ENCODE results near the gene RAB36. TPM values are rescaled to one million over a fixed set of nuclear protein-coding genes. Genes with fewer than 3 reads are reported as not detected.

Gene RAB36
- polyA plus RNA-seq, 1 donor (not counting 4 experiments of a cell fraction or from before 2014, with no cell fraction given), result 1.9 TPM

DNA sequence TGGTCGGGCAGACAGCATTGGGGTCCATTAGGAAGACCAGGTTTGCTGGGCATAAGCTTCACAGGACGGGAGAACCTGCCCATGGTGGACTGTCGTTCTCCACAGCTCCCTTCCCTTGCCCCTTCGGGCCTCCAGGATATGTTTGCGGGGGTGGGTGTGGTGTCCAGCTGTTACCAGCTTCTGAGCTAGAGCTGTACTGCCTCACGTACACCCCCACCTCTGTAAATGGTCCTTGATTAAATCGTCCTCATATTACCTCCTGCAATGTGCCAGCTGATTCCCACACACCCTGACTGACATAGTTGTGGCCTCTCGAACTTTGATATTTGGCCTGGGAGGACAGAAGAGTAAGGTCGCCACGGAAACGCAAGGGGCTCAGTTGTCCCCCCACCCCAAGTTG lies 18.8 kb downstream of the RAB36 start:
- H3K36me3 ChIP-seq (ENCODE audit: control insufficient read depth in 2 of 2, extremely low read depth in 1 of 2, insufficient read depth in 2 of 2, low read length in 2 of 2), result no peaks in the 10 kb centered on the region
- H4K20me1 ChIP-seq (ENCODE audit: control insufficient read depth, extremely low read depth, insufficient read depth, low read length), result no peaks in the 10 kb centered on the region
- no peaks in the 10 kb centered on the region for H3K9me3 ChIP-seq (ENCODE audit: control insufficient read depth, low read depth, low read length)
- DNase-seq (ENCODE audit: low read depth, low spot score) (no peak), FAIRE-seq (no peak)
- no peaks in the 10 kb centered on the region for H3K4me1 ChIP-seq (ENCODE audit: control insufficient read depth, extremely low read depth, insufficient read depth, low read length)
- H3K27ac ChIP-seq (ENCODE audit: control insufficient read depth, insufficient read depth, low read length), result no peak overlapping the region
- H3K27me3 ChIP-seq (ENCODE audit: control insufficient read depth, extremely low read depth, insufficient read depth, low read length), result no peaks in the 10 kb centered on the region
- no peak overlapping the region for H3K4me2 ChIP-seq (ENCODE audit: control insufficient read depth, extremely low read depth, insufficient read depth, low read depth, low read length)
- dilution Hi-C loops (cut with MboI; ENCODE audit: extremely low pct_ligation_motif_present, low sequenced_read_pairs), result no loop called here
- no peaks in the 10 kb centered on the region for H3K79me2 ChIP-seq (ENCODE audit: control insufficient read depth, insufficient read depth, low read length)
- H2AFZ ChIP-seq (ENCODE audit: control insufficient read depth, low read length), result no peak overlapping the region
- no peaks in the 10 kb centered on the region for H3K9me1 ChIP-seq (ENCODE audit: control insufficient read depth, extremely low read depth, insufficient read depth, low read length)
- TF ChIP-seq EZH2 (IDR thresholded peaks at IDR 0.05; ENCODE audit: low read length), result no peak
- TF ChIP-seq, protein P1, sequence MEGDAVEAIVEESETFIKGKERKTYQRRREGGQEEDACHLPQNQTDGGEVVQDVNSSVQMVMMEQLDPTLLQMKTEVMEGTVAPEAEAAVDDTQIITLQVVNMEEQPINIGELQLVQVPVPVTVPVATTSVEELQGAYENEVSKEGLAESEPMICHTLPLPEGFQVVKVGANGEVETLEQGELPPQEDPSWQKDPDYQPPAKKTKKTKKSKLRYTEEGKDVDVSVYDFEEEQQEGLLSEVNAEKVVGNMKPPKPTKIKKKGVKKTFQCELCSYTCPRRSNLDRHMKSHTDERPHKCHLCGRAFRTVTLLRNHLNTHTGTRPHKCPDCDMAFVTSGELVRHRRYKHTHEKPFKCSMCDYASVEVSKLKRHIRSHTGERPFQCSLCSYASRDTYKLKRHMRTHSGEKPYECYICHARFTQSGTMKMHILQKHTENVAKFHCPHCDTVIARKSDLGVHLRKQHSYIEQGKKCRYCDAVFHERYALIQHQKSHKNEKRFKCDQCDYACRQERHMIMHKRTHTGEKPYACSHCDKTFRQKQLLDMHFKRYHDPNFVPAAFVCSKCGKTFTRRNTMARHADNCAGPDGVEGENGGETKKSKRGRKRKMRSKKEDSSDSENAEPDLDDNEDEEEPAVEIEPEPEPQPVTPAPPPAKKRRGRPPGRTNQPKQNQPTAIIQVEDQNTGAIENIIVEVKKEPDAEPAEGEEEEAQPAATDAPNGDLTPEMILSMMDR (optimal IDR thresholded peaks at IDR 0.05 in 1 of 3, IDR thresholded peaks at IDR 0.05 in 1 of 3, conservative IDR thresholded peaks at IDR 0.05 in 1 of 3; ENCODE audit: extremely low read depth in 1 of 3, insufficient read depth in 2 of 3, low read length in 3 of 3), result no peak
- no peak overlapping the region for H3K9ac ChIP-seq (ENCODE audit: control insufficient read depth, extremely low read depth, insufficient read depth, low read length)
- H3K4me3 ChIP-seq (ENCODE audit: control insufficient read depth in 2 of 3, extremely low read depth in 1 of 3, insufficient read depth in 2 of 3, low read depth in 1 of 3, low read length in 3 of 3), result no peak overlapping the region

DNA sequence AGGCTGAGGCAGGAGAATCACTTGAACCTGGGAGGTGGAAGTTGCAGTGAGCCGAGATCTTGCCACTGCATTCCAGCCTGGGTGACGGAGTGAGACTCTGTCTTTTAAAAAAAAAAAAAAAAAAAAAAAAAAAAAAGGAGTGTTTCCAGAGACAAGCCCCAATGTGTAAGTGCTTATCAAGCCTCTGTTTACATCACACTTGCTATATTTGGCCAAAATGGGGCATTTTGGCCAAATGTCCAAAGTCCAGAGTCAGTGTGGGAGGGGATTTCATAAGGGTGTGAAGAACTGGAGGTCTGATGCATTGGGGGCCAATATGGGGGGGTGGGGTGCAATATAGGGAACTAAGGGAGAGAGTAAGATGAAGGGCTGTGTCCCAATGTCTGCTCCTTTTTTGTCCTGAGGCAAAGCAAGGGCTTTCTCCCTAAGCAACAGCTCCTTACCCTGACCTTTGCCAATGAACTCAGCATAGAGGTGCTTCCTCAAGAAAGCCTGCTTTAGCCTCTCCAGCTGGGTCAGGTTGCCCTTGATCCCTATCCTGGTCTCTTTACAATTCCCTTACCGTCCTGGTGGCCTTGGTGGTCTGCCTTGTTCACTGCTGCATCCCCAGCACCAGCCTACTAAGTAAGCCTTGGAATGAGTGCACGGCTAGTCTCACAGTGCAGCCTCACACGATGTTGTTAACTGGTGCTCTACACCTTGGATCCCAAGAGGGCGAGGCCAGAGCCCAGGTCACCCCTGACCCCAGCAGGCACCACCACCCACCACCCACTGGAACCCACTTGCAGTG lies 21.0 kb downstream of the RAB36 start:
- Histone ChIP-seq H4K20me1 (ENCODE audit: control insufficient read depth, extremely low read depth, insufficient read depth, low read length) (no peaks in the 10 kb centered on the region), H3K4me1 (ENCODE audit: control insufficient read depth, extremely low read depth, insufficient read depth, low read length) (no peaks in the 10 kb centered on the region), H3K9me1 (ENCODE audit: control insufficient read depth, extremely low read depth, insufficient read depth, low read length) (no peaks in the 10 kb centered on the region), H3K36me3 (ENCODE audit: control insufficient read depth in 2 of 2, extremely low read depth in 1 of 2, insufficient read depth in 2 of 2, low read length in 2 of 2) (no peaks in the 10 kb centered on the region), H3K27ac (ENCODE audit: control insufficient read depth, insufficient read depth, low read length) (no peak overlapping the region), H2AFZ (ENCODE audit: control insufficient read depth, low read length) (no peak overlapping the region), H3K27me3 (ENCODE audit: control insufficient read depth, extremely low read depth, insufficient read depth, low read length) (no peaks in the 10 kb centered on the region), H3K4me2 (ENCODE audit: control insufficient read depth, extremely low read depth, insufficient read depth, low read depth, low read length) (no peak overlapping the region), H3K79me2 (ENCODE audit: control insufficient read depth, insufficient read depth, low read length) (no peaks in the 10 kb centered on the region), H3K4me3 (ENCODE audit: control insufficient read depth in 2 of 3, extremely low read depth in 1 of 3, insufficient read depth in 2 of 3, low read depth in 1 of 3, low read length in 3 of 3) (no peak overlapping the region), H3K9me3 (ENCODE audit: control insufficient read depth, low read depth, low read length) (no peaks in the 10 kb centered on the region), H3K9ac (ENCODE audit: control insufficient read depth, extremely low read depth, insufficient read depth, low read length) (no peak overlapping the region)
- dilution Hi-C loops (cut with MboI; ENCODE audit: extremely low pct_ligation_motif_present, low sequenced_read_pairs), result no loop called here
- DNase-seq (ENCODE audit: low read depth, low spot score), result no peak
- TF ChIP-seq EZH2 (IDR thresholded peaks at IDR 0.05; ENCODE audit: low read length), result no peak
- TF ChIP-seq, protein P1 (optimal IDR thresholded peaks at IDR 0.05 in 1 of 3, IDR thresholded peaks at IDR 0.05 in 1 of 3, conservative IDR thresholded peaks at IDR 0.05 in 1 of 3; ENCODE audit: extremely low read depth in 1 of 3, insufficient read depth in 2 of 3, low read length in 3 of 3), result no peak
- no peak for FAIRE-seq

Measured in keratinocyte (primary cell).